SK-N-SH (cell line): ENCODE results near the gene ACTR6. TPM values are rescaled to one million over a fixed set of nuclear protein-coding genes. Genes with fewer than 3 reads are reported as not detected.
A peak's percentile ranks its signal among the peaks of the same experiment; 100 is the strongest.

ENCODE experiments used
- CTCF ChIA-PET: fragments of 300-600, 350-600 bp; formaldehyde crosslinking; extraction: SDS; loops from one replicate; lab custom pipeline; 2021; lab: Yijun Ruan, JAX
- POLR2A ChIA-PET: fragments of 350-600 bp; sonication (Branson Sonifier 250); formaldehyde crosslinking; extraction: SDS; loops from one replicate; lab custom pipeline; 2020; ENCODE audit warnings: antibody characterized with exemption, inconsistent platforms; lab: Yijun Ruan, JAX
- DNase-seq: peaks from one replicate; pipeline ENCODE4 v3.0.0; 2012
- H2AFZ ChIP-seq: fragments of 200-600 bp; sonication (generic); 2 replicates; pipeline ENCODE4 v1.8.1; 2016; ENCODE audit warnings: antibody characterized with exemption, mild to moderate bottlenecking, low read depth
- H3F3A ChIP-seq: fragments of 200-600 bp; sonication (generic); replicated peaks from 2 replicates; pipeline ENCODE3; 2016; ENCODE audit warnings: antibody characterized with exemption, mild to moderate bottlenecking; ENCODE audit not compliant: insufficient read depth
- H3K27ac ChIP-seq, 2 experiments: fragments of 200-500 bp in 1 of 2; fragments of 200-600 bp in 1 of 2; sonication (Bioruptor generic) in 1 of 2; sonication (generic), shearing (Covaris generic) in 1 of 2; 2 replicates each; pipeline versions ENCODE4 v1.5.1 to v1.6.1; 2014 to 2016; ENCODE audit warnings: low read depth in 2 of 2, inconsistent platforms in 1 of 2, low read length in 1 of 2, mild to moderate bottlenecking in 1 of 2, mixed read lengths in 1 of 2
- H3K27me3 ChIP-seq: fragments of 200-600 bp; sonication (generic), shearing (Covaris generic); 2 replicates; pipeline ENCODE4 v1.6.1; 2016; ENCODE audit warnings: mixed run types; ENCODE audit not compliant: insufficient read depth
- H3K36me3 ChIP-seq, 2 experiments: fragments of 200-500 bp in 1 of 2; fragments of 200-600 bp in 1 of 2; sonication (Bioruptor generic) in 1 of 2; sonication (generic) in 1 of 2; replicated peaks in 1 of 2; 2 replicates each; pipeline versions ENCODE3 to v1.5.1; 2014 to 2016; ENCODE audit warnings: low read length in 1 of 2, mild to moderate bottlenecking in 1 of 2; ENCODE audit not compliant: insufficient read depth in 2 of 2, control insufficient read depth in 1 of 2
- H3K4me1 ChIP-seq, 2 experiments: fragments of 200-500 bp in 1 of 2; fragments of 200-600 bp in 1 of 2; sonication (Bioruptor generic) in 1 of 2; sonication (generic), shearing (Covaris generic) in 1 of 2; 2 replicates each; pipeline versions ENCODE4 v1.5.1 to v1.6.1; 2014 to 2016; ENCODE audit warnings: low read depth in 1 of 2, low read length in 1 of 2, mixed run types in 1 of 2; ENCODE audit not compliant: insufficient read depth in 2 of 2, control insufficient read depth in 1 of 2
- H3K4me2 ChIP-seq: fragments of 200-600 bp; sonication (generic), shearing (Covaris generic); 2 replicates; pipeline ENCODE4 v1.6.1; 2017; ENCODE audit warnings: mixed run types
- H3K4me3 ChIP-seq, 2 experiments: fragments of 200-500 bp in 1 of 2; fragments of 200-600 bp in 1 of 2; sonication (Bioruptor generic) in 1 of 2; sonication (generic), shearing (Covaris generic) in 1 of 2; 2 replicates each; pipeline versions ENCODE4 v1.5.1 to v1.8.1; 2014 to 2016; ENCODE audit warnings: low read depth in 2 of 2, inconsistent platforms in 1 of 2, low read length in 1 of 2, mild to moderate bottlenecking in 1 of 2, mixed read lengths in 1 of 2, moderate library complexity in 1 of 2
- H3K79me2 ChIP-seq: fragments of 200-600 bp; sonication (generic); 2 replicates; pipeline ENCODE4 v1.8.1; 2017; ENCODE audit warnings: mild to moderate bottlenecking; ENCODE audit not compliant: insufficient read depth
- H3K9ac ChIP-seq: fragments of 200-600 bp; sonication (generic); 2 replicates; pipeline ENCODE4 v1.6.1; 2017; ENCODE audit warnings: mixed run types
- H3K9me2 ChIP-seq: fragments of 200-600 bp; sonication (generic); 2 replicates; pipeline ENCODE4 v1.6.1; 2017; ENCODE audit warnings: mixed run types
- H3K9me3 ChIP-seq: fragments of 200-600 bp; sonication (generic); 2 replicates; pipeline ENCODE4 v1.6.1; 2017; ENCODE audit warnings: mixed run types, mild to moderate bottlenecking, moderate library complexity
- H4K20me1 ChIP-seq: fragments of 200-600 bp; sonication (generic); 2 replicates; pipeline ENCODE4 v1.6.1; 2017; ENCODE audit warnings: mild to moderate bottlenecking, mixed run types; ENCODE audit not compliant: insufficient read depth
- POLR2AphosphoS5 ChIP-seq: IDR thresholded peaks from 2 replicates; pipeline ENCODE4 v1.6.1; 2012; ENCODE audit warnings: low read depth, low read length
- RCOR1 ChIP-seq: fragments of 150-350 bp; IDR thresholded peaks from 2 replicates; pipeline ENCODE4 v1.6.1; 2017; ENCODE audit warnings: antibody characterized with exemption, low read length
- SIN3A ChIP-seq: IDR thresholded peaks from 2 replicates; pipeline ENCODE4 v1.6.1; 2012; ENCODE audit warnings: low read depth, mild to moderate bottlenecking, low read length, moderate library complexity, borderline replicate concordance
- TCF12 ChIP-seq: IDR thresholded peaks from 2 replicates; pipeline ENCODE4 v1.4.0; 2012
- WGBS: methylation state at CpG from one replicate; pipeline ENCODE4 v1.1.6; 2017; ENCODE audit warnings: low lambda C conversion rate; 5-methylcytosine and 5-hydroxymethylcytosine counted together
- polyA plus RNA-seq, 3 experiments: library from polyadenylated mRNA; depleted of rRNA; stranded (reverse); fragments of >200 nt; gene quantifications; 2 replicates each; pipeline ENCODE4 v1.2.3, GENCODE V29; 2012
- TF ChIP-seq, protein P1 (sequence below): IDR thresholded peaks from 2 replicates; pipeline ENCODE4 v1.4.0; 2012; ENCODE audit warnings: low read depth, borderline replicate concordance
- TF ChIP-seq, protein P2 (sequence below): IDR thresholded peaks from 2 replicates; pipeline ENCODE4; 2012
- TF ChIP-seq, protein P3 (sequence below): IDR thresholded peaks from 2 replicates; pipeline ENCODE4 v1.4.0; 2012; ENCODE audit warnings: low read depth, borderline replicate concordance
- TF ChIP-seq, protein P4 (sequence below): fragments of 150-350 bp; IDR thresholded peaks from 2 replicates; pipeline ENCODE4 v1.6.1; 2017; ENCODE audit warnings: antibody characterized with exemption, low read length, low read depth, borderline replicate concordance
- TF ChIP-seq, protein P5 (sequence below): fragments of 200-600 bp; sonication (generic); IDR thresholded peaks from 2 replicates; pipeline ENCODE4 v1.6.1; 2017; ENCODE audit warnings: antibody characterized with exemption, mild to moderate bottlenecking, moderate library complexity

Gene ACTR6
- polyA plus RNA-seq, 1 of the 3 experiments (the other 2 are of a cell fraction): 21.5 TPM

DNA sequence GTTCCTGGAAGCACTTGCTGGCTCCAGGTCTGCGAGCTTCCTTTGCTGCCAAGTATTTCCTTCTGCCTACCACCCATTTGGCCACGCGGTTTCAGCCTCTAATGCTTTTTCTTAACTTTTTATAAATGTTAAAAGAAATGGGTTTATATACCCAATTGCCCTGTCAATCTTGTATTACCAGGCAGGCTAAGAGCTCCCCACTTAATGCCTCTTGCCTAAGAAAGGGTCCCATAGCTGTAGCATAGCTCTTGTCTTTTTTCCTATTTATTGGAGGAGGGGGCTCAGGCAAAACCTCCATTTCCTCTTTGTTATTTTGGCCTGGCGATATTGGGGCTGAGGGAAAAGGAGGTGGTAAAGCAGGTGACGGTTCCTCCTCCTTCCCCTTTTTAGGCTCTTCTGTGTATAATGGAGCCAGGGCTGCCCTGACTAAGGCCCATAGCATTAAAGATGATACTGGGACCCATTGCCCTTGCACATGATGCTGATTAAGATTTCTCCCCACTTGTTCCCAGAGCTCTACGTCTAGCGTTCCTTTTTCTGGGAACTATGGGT is 36.4 kb upstream of the ACTR6 start:
- Histone ChIP-seq H3K9ac (peak overlapping the region; percentile 41; the same call in 1 of the 2 replicates), H4K20me1 (no peaks in the 10 kb centered on the region), H2AFZ (peak overlapping the region; percentile 97), H3K27me3 (no peaks in the 10 kb centered on the region), H3K79me2 (no peaks in the 10 kb centered on the region), H3K4me2 (peak overlapping the region; percentile 76), H3K4me1 (peaks cover 0 to 7% of the 10 kb centered on the region in 2 experiments; a peak in 2 of 4 replicates), H3F3A (no peaks in the 10 kb centered on the region), H3K9me2 (no peaks in the 10 kb centered on the region), H3K36me3 (no peaks in the 10 kb centered on the region), H3K27ac (peak overlapping the region in 1 of 2 experiments; percentile 48; a peak in 2 of 4 replicates), H3K4me3 (peak overlapping the region; percentile 29 to 61), H3K9me3 (no peaks in the 10 kb centered on the region)
- ChIA-PET POLR2A (interaction anchor here (0.9 to 1.8 kb wide), 3 partner anchors 10 to 36 kb away, joined by 3 to 12 read pairs (median 4); partner anchors contain the start of gene ACTR6), CTCF (interaction anchor here (0.6 to 4.9 kb wide), 11 partner anchors 9 to 36 kb away, joined by 3 to 34 read pairs (median 3); partner anchors contain the start of gene ACTR6)
- DNase-seq: no peak
- TF ChIP-seq SIN3A (no peak), POLR2AphosphoS5 (no peak), RCOR1 (no peak), TCF12 (no peak)
- TF ChIP-seq, protein P1, sequence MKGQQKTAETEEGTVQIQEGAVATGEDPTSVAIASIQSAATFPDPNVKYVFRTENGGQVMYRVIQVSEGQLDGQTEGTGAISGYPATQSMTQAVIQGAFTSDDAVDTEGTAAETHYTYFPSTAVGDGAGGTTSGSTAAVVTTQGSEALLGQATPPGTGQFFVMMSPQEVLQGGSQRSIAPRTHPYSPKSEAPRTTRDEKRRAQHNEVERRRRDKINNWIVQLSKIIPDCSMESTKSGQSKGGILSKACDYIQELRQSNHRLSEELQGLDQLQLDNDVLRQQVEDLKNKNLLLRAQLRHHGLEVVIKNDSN: no peak
- TF ChIP-seq, protein P2, sequence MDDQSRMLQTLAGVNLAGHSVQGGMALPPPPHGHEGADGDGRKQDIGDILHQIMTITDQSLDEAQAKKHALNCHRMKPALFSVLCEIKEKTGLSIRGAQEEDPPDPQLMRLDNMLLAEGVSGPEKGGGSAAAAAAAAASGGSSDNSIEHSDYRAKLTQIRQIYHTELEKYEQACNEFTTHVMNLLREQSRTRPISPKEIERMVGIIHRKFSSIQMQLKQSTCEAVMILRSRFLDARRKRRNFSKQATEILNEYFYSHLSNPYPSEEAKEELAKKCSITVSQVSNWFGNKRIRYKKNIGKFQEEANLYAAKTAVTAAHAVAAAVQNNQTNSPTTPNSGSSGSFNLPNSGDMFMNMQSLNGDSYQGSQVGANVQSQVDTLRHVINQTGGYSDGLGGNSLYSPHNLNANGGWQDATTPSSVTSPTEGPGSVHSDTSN: no peak
- TF ChIP-seq, protein P3, sequence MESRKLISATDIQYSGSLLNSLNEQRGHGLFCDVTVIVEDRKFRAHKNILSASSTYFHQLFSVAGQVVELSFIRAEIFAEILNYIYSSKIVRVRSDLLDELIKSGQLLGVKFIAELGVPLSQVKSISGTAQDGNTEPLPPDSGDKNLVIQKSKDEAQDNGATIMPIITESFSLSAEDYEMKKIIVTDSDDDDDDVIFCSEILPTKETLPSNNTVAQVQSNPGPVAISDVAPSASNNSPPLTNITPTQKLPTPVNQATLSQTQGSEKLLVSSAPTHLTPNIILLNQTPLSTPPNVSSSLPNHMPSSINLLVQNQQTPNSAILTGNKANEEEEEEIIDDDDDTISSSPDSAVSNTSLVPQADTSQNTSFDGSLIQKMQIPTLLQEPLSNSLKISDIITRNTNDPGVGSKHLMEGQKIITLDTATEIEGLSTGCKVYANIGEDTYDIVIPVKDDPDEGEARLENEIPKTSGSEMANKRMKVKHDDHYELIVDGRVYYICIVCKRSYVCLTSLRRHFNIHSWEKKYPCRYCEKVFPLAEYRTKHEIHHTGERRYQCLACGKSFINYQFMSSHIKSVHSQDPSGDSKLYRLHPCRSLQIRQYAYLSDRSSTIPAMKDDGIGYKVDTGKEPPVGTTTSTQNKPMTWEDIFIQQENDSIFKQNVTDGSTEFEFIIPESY: no peak
- TF ChIP-seq, protein P4, sequence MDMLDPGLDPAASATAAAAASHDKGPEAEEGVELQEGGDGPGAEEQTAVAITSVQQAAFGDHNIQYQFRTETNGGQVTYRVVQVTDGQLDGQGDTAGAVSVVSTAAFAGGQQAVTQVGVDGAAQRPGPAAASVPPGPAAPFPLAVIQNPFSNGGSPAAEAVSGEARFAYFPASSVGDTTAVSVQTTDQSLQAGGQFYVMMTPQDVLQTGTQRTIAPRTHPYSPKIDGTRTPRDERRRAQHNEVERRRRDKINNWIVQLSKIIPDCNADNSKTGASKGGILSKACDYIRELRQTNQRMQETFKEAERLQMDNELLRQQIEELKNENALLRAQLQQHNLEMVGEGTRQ: no peak
- TF ChIP-seq, protein P5, sequence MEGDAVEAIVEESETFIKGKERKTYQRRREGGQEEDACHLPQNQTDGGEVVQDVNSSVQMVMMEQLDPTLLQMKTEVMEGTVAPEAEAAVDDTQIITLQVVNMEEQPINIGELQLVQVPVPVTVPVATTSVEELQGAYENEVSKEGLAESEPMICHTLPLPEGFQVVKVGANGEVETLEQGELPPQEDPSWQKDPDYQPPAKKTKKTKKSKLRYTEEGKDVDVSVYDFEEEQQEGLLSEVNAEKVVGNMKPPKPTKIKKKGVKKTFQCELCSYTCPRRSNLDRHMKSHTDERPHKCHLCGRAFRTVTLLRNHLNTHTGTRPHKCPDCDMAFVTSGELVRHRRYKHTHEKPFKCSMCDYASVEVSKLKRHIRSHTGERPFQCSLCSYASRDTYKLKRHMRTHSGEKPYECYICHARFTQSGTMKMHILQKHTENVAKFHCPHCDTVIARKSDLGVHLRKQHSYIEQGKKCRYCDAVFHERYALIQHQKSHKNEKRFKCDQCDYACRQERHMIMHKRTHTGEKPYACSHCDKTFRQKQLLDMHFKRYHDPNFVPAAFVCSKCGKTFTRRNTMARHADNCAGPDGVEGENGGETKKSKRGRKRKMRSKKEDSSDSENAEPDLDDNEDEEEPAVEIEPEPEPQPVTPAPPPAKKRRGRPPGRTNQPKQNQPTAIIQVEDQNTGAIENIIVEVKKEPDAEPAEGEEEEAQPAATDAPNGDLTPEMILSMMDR: no peak
- 56% methylated on average over 7 of the region's 7 CpGs for WGBS
